LNCAP (cell line): ENCODE results near the gene NDUFV3.

Experiments
- CTCF ChIP-seq: fragments of 450-650 bp; IDR thresholded peaks from 2 replicates; pipeline ENCODE4 v1.5.1; 2017; ENCODE audit warnings: mild to moderate bottlenecking

Gene NDUFV3

DNA sequence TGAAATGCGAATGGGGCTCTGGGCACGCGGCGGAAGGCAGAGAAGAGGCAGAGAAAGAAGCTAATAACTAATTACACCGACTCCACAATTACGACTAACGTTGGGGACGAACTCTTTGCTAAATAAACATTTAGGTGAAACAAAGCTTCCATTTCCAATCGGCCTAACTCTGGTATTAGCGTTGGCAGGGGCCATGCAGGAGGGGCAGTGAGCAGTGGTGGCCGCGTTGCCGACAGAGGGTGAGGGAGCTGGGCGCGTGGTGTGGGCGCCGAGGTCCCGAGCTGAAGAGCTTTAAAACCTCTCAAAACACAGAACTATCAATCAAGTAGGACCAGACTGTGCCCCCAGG is 553 bp upstream of the NDUFV3 start:
- no peak for TF ChIP-seq CTCF

GRCh38 chr21:42900446-42900845 is 7.3 kb downstream of the NDUFV3 start:
- no peak for TF ChIP-seq CTCF

- TF ChIP-seq CTCF: no peak
Observed at GRCh38 chr21:42903817-42904216, 10.7 kb downstream of the NDUFV3 start.

- no peak for TF ChIP-seq CTCF
Observed at GRCh38 chr21:42905195-42905594, 12.1 kb downstream of the NDUFV3 start.

DNA sequence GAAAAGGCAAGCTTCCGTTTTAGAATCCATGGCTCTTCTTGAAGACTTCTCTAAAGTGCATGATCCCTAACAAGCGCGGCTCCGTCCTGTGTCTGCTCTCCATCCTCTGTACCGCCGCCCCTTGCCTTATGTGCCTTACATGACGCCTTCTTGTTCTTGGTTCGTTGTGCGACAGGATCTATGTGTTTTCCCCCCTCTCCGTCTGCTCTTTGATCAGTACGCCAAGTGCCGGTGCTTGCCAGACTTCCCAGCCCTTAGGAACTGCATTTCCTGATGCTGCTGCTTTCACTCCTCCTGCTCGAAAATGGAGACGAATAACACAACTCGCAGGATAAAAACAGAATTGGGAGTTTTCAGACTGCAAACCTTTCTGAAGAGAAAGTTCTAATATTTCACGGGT is 13.1 kb downstream of the NDUFV3 start:
- no peak for TF ChIP-seq CTCF

DNA sequence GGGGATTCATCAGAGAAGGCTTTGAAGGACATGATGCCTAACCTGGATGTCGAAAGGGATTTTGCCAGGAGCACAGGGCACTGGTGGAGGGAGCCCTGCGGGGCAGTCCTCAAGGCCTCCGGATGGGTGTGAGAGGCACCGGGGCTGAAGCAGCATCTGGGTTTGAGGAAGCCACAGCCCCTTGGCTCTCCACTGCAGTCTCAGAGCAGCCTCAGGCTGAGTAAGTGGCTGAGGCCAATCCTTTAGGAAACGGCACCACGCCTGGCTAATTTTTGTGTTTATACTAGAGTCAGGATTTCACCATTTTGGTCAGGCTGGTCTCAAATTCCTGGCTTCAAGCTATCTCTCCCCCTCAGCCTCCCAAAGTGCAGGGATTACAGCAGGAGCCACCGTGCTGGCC is 20.4 kb downstream of the NDUFV3 start:
- TF ChIP-seq CTCF: no peak

- TF ChIP-seq CTCF: no peak
Observed at GRCh38 chr21:42918291-42918690, 25.2 kb downstream of the NDUFV3 start.

- no peak for TF ChIP-seq CTCF
Observed at GRCh38 chr21:42921927-42922326, 28.8 kb downstream of the NDUFV3 start.
